ENCODE results near the gene SND1.

GRCh38 chr7:128054511-128054910 lies 402.5 kb downstream of the SND1 start:
- TF ChIP-seq POLR2A (IDR thresholded peaks at IDR 0.05) (no peak), CTCF (IDR thresholded peaks at IDR 0.05) (no peak), POLR2AphosphoS5 (IDR thresholded peaks at IDR 0.05; ENCODE audit: insufficient read depth in 1 of 2, low read depth in 1 of 2) (no peak)

Data from vagina (tissue), 2 donors.